ENCODE data around the gene ZNF521.

DNA sequence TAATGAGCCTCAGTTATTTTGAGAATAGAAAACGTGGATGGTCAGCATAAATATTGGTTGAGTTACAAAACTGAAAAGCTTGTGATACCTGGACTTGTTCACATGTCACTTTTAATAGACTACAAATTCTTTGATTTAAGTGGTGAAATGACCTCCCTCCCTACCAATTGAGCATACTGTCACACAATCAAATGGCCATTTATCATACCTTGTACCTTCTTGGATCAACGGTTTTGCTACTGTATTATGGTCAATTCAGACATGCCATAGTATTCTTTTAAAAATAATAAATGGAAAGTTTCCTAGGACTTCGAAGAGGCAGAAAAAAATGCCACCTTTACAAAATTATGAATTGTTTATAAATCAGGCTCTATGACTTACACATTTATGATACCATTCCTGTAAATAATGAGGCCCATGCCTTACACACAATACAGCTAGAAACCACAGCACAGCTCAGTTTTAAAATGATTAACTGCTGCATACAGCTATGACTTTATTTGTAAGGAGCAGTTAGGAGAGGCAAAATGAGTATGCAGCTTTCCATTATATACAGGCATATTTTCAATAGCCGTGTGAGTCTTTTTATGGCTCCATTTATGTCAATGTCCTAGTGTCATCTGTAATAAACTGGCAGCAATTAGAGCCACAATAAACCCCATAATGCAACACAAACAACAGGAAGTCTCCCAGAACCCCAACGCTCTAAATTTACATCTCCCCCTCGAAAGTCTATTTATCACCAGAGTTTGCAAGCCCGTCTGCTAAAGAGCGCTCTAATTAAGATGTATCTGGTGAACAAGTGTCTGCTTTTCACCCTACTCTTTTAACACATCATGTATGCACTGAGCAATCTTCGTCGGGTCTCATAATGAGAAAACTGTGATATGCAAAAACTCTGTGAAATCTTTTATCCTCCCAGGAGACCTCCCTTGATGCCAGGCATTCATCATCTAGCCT is 176.1 kb downstream of the ZNF521 start:
- TF ChIP-seq, protein P1, sequence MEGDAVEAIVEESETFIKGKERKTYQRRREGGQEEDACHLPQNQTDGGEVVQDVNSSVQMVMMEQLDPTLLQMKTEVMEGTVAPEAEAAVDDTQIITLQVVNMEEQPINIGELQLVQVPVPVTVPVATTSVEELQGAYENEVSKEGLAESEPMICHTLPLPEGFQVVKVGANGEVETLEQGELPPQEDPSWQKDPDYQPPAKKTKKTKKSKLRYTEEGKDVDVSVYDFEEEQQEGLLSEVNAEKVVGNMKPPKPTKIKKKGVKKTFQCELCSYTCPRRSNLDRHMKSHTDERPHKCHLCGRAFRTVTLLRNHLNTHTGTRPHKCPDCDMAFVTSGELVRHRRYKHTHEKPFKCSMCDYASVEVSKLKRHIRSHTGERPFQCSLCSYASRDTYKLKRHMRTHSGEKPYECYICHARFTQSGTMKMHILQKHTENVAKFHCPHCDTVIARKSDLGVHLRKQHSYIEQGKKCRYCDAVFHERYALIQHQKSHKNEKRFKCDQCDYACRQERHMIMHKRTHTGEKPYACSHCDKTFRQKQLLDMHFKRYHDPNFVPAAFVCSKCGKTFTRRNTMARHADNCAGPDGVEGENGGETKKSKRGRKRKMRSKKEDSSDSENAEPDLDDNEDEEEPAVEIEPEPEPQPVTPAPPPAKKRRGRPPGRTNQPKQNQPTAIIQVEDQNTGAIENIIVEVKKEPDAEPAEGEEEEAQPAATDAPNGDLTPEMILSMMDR (IDR thresholded peaks at IDR 0.05; ENCODE audit: low read depth, low read length, missing input control), result no peak
- TF ChIP-seq, protein P2, sequence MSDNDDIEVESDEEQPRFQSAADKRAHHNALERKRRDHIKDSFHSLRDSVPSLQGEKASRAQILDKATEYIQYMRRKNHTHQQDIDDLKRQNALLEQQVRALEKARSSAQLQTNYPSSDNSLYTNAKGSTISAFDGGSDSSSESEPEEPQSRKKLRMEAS (IDR thresholded peaks at IDR 0.05), result no peak
- TF ChIP-seq TAF1 (conservative IDR thresholded peaks at IDR 0.05) (no peak), RXRA (IDR thresholded peaks at IDR 0.05) (no peak), SP1 (IDR thresholded peaks at IDR 0.05) (no peak), RAD21 (IDR thresholded peaks at IDR 0.05) (no peak), EGR1 (IDR thresholded peaks at IDR 0.05; ENCODE audit: low read depth in 2 of 2) (no peak), FOXA1 (IDR thresholded peaks at IDR 0.05) (no peak), NR2F2 (IDR thresholded peaks at IDR 0.05) (no peak), HNF4G (IDR thresholded peaks at IDR 0.05) (no peak)
- TF ChIP-seq, protein P3, sequence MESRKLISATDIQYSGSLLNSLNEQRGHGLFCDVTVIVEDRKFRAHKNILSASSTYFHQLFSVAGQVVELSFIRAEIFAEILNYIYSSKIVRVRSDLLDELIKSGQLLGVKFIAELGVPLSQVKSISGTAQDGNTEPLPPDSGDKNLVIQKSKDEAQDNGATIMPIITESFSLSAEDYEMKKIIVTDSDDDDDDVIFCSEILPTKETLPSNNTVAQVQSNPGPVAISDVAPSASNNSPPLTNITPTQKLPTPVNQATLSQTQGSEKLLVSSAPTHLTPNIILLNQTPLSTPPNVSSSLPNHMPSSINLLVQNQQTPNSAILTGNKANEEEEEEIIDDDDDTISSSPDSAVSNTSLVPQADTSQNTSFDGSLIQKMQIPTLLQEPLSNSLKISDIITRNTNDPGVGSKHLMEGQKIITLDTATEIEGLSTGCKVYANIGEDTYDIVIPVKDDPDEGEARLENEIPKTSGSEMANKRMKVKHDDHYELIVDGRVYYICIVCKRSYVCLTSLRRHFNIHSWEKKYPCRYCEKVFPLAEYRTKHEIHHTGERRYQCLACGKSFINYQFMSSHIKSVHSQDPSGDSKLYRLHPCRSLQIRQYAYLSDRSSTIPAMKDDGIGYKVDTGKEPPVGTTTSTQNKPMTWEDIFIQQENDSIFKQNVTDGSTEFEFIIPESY (IDR thresholded peaks at IDR 0.05), result no peak
- TF ChIP-seq, protein P4, sequence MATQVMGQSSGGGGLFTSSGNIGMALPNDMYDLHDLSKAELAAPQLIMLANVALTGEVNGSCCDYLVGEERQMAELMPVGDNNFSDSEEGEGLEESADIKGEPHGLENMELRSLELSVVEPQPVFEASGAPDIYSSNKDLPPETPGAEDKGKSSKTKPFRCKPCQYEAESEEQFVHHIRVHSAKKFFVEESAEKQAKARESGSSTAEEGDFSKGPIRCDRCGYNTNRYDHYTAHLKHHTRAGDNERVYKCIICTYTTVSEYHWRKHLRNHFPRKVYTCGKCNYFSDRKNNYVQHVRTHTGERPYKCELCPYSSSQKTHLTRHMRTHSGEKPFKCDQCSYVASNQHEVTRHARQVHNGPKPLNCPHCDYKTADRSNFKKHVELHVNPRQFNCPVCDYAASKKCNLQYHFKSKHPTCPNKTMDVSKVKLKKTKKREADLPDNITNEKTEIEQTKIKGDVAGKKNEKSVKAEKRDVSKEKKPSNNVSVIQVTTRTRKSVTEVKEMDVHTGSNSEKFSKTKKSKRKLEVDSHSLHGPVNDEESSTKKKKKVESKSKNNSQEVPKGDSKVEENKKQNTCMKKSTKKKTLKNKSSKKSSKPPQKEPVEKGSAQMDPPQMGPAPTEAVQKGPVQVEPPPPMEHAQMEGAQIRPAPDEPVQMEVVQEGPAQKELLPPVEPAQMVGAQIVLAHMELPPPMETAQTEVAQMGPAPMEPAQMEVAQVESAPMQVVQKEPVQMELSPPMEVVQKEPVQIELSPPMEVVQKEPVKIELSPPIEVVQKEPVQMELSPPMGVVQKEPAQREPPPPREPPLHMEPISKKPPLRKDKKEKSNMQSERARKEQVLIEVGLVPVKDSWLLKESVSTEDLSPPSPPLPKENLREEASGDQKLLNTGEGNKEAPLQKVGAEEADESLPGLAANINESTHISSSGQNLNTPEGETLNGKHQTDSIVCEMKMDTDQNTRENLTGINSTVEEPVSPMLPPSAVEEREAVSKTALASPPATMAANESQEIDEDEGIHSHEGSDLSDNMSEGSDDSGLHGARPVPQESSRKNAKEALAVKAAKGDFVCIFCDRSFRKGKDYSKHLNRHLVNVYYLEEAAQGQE (IDR thresholded peaks at IDR 0.05), result no peak
- TF ChIP-seq, protein P5, sequence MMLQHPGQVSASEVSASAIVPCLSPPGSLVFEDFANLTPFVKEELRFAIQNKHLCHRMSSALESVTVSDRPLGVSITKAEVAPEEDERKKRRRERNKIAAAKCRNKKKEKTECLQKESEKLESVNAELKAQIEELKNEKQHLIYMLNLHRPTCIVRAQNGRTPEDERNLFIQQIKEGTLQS (IDR thresholded peaks at IDR 0.05), result no peak
